NCI-H2227 treated with DMSO at 0.1 percent for 48 hours (cell line): ENCODE results near the gene ASIC1.
"Not testable (repeated sequence)": the region's sequence is repeated elsewhere in the genome, so short reads cannot be mapped to it uniquely, and the experiment has no call there.

Experiments used
- DNase-seq: peaks from one replicate; lab custom pipeline; 2025; lab: John Stamatoyannopoulos, UW

ASIC1 gene

GRCh38 chr12:50057000-50057841, at the start of gene ASIC1:
TSS of gene ASIC1 (plus strand) at chr12:50057596. CDS start at chr12:50058767, 1,171 bp downstream.
- DNase-seq: peak; percentile 63

DNA sequence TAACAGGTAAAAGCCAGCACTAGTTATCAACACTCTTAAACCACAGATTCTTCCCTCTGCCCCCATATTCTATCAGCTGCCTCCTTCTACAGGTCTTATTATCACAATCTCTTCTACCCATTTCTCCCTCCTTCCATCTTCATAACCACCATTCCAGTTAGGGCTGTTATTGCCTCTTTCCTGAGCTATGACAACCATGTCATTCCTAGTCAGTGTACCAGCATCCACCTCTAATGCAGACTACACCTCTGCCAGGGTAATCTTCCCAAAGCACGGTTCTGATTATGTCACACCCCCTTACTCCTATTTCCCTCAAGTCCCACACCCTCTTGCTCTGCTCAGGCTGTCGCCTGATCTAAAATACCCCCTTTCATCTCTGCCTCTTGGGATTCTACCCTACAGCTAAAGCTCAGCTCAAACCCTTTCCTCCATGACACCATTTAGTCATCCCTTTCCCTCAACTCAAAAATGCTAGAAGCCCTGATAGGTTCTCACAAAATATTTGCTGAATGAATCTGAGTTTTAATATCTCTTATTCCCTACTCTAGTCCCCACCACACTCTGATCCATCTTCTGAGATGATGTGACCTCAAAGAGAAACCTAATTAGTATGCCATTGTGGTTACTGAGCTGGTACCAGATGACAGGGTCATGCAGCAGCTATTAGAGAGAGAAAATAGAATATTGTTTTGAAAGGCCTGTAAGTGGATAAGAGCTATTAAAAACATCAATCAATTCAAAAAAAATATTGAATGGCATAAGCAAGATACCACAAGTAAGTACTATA, 43.8 kb upstream of the ASIC1 start:
- DNase-seq: no peak

DNA sequence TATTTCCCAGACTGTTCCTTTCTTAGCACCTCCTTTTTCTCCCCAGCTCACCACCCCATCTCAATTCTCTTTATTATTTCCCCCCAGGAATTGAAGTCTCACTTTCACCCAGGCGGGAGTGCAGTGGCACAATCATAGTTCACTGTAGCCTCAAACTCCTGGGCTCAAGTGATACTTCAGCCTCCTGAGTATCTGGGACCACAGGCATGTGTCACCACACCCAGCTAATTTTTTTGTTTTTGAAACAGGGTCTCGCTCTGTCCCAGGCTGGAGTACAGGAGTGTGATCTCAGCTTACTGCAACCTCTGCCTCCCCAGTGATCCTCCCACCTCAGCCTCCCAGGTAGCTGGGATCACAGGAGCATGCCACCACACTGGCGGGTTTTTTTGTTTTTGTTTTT, 43.1 kb upstream of the ASIC1 start:
- DNase-seq: no peak

DNA sequence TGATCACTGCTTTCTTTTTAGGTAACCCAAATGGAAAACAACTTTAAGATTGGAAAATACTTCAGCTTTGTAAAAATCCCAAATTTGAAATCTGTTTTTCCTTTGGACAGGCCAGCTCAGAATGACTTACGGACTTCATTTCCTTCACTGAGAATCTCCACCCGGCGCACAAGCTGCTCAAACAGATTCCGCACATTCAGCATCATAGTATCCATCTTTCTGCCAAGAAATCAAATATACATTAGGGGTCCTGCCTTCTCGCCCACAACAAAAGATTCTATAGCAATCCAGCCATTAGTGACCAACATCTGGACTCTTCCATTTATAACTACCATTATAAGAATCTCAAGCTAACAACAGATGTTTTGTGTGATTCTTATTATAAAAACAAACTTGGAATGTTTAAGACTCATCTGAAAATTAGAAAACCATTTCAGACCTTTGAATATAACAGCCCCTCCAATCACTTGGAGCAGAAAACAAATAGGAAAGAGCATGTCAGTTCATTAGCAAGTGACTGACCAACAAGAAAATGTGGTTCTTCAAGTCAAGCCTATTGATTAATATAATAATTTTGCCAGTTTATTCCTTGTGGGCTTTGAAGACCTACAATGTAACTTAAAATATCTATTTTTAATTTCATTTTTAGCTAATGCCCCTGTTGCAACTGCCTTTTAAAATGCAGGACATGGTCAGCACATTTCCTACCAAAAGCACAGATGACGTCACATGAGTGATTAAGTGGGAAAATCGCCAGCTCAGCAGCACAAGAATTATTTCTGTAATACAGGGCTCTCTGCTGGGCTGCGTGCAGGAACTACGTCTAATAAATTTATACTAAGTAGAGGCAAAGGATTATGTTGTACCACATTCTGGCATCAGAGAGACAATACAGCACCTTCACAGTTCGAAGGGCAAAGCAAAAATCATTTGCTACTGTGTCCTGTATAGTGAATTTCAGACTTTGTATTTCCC, 40.6 kb upstream of the ASIC1 start:
- peak; percentile 52 for DNase-seq

DNA sequence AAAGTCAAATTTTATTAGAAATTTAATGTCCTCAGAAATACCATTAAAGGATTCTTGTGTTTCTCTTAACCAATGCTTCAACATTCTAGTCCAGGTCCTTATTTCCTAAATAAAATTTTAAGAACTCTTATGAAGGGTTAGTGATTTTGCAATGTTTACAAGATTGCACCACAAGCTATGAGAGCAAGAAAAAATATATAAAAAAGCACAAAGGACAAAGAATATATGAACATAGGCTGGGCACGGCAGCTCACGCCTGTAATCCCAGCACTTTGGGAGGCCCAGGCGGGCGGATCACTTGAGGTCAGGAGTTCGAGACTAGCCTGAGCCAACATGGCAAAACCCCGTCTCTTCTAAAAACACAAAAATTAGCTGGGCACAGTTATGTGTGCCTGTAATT, 39.8 kb upstream of the ASIC1 start:
- DNase-seq: no peak

- no peak for DNase-seq
Measured at GRCh38 chr12:50018154-50018553, 39.2 kb upstream of the ASIC1 start.

DNA sequence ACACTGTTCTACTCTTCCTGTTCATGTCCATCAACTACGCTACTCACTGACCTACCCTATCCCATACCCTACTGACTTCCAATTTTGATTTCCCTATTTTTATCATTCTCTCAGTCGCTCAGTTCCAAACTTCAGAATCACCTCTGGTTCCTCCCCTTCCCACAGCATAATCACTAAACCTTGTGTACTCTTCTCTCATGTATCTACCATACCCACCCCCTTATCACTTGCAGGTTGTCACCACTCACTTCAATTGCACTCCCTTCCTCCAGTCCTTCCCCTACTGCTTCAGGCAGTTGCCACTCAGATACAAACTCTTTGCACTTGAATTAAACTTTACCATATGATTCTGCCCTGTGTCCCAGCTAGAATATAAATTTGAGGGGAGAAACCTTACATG, 38.4 kb upstream of the ASIC1 start:
- DNase-seq: no peak

DNA sequence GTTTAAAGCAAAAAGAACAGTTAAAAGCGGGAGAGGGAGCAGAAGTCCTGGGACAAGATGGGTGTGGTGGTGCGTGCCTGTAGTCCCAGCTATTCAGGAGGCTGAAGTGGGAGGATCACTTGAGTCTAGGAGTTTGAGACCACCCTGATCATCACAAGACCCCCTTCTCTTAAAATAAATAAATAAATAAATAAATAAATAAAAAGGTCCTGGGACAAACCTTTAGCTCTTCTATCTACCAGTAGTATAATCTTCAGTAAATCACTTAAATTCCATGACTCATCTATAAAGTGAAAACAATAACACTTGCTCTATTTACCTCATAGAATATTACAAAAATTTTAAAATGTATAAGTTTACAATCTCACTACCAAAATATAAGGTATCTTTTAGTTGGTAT, 37.9 kb upstream of the ASIC1 start:
- no peak for DNase-seq

GRCh38 chr12:50021031-50021430, 36.4 kb upstream of the ASIC1 start:
- no peak for DNase-seq

DNA sequence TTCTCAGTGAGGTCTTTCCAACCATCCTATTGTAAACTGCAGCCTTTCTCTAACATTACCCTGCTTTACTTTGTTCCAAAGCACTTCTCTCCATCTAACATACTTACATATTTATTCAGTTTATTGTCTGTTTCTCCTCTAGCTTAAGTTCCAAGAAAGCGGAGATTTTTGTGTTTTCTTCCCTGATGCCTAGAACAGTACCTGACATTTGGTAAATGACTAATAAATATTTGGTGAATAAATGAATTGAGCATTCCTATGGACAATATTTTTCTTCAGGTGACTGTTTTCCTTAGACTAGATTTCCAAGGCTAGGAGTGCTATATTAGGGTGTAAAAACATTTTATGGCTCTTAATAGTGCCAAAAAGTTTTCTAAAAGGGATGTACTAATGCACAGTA, 34.5 kb upstream of the ASIC1 start:
- DNase-seq: no peak

DNA sequence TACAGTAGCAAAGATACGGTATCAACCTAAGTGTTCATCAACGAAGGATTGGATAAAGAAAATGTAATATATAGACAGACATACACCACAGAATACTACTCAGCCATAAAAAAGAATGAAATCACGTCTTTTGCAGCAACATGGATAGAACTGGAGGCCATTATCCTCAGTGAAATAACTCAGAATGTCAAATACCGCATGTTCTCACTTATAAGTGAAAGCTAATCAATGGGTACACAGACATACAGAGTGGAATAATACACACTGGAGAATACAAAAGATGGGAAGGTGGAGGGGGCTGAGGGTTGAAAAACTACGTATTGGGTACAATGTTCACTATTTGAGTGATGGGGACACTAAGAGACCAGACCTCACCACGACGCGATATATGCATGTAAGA, 33.2 kb upstream of the ASIC1 start:
- DNase-seq: no peak

- no peak for DNase-seq
Measured at GRCh38 chr12:50024805-50025186, 32.6 kb upstream of the ASIC1 start.

- peak; percentile 95 for DNase-seq
Measured at GRCh38 chr12:50025187-50026059, 32.0 kb upstream of the ASIC1 start, which contains the start of gene RACGAP1. TSS of gene RACGAP1 (minus strand) at chr12:50025494. CDS start at chr12:50016715, 8,779 bp downstream.

DNA sequence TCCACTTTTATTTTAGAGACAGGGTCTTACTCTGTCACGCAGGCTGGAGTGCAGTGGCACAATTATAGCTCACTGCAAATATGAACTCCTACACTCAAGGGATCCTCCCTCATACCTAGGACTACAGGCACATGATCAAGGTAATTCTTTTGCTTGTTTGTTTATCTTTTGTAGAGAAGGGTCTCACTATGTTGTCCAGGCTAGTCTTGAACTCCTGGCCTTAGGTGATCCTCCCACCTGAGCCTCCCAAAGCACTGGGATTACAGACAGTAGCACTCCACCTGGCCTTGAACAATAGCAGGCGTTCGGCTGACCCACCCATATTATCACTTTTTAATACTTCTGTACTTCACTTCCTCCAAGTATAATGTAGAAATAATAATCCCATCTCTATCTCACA, 30.7 kb upstream of the ASIC1 start:
- DNase-seq: no peak

DNA sequence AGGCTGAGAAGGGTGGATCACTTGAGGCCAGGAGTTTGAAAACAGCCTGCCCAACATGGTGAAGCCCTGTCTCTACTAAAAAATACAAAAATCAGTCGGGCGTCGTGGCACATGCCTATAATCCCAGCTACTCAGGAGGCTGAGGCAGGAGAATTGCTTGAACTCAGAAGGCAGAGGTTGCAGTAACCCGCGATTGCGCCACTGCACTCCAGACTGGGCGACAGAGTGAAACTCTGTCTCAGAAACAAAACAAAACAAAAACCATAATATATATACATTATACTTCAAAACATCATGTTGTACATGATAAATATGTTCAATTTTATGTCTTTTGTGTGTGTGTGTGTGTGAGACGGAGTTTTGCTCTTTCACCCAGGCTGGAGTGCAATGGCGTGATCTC, 26.9 kb upstream of the ASIC1 start:
- DNase-seq: not testable (repeated sequence)

DNA sequence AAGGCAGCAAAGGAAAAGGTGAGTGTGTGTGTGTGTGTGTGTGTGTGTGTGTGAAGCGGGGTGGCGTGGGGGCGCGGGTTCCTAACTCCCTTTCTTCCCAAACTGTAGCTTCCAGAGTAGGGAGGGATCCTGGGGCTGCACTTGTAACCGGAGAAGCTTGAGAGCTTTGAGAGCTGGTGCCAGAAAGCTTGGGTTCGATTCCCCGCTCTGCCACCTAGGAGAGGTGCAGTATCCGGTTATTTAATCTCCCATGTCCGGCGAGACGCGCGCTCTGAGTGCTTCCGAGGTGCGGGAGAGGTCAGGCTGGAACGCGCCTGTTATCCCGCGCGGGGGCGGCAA, 24.9 kb upstream of the ASIC1 start:
- DNase-seq: no peak

GRCh38 chr12:50032854-50033581, 24.4 kb upstream of the ASIC1 start:
- no peak for DNase-seq

GRCh38 chr12:50038336-50038735, 19.1 kb upstream of the ASIC1 start:
- no peak for DNase-seq

DNA sequence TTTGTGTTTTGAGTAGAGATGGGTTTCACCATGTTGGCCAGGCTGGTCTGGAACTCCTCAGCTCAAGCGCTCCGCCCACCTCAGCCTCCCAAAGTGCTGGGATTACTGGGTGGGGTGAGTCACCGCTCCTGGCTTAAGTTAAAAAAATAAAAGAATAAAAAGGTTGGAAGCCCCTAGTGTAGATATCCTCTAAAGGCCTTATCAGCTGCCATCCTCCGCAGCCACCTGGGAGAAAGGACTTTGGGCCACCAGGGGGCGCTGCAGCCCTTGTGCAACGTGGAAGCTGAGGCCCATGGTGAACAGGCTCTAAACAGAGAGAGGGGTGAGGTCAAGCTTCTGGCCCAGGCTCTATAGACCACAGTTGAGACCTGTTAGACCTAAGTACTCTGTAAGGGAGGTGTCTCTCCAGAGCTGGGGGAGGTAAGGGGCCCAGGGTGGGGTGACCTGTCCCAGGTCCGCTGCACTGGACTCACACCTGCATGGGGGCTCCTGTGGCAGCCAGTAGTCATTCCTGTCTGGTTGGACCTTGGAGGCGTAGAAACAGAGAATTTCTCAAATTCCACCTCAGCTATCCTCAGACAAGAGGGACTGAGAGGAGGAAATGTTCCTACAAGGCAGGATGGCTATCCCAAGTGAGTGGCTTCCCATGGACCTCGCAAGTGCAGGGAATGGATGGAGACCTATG, 18.1 kb upstream of the ASIC1 start:
- DNase-seq: peak; percentile 27

DNA sequence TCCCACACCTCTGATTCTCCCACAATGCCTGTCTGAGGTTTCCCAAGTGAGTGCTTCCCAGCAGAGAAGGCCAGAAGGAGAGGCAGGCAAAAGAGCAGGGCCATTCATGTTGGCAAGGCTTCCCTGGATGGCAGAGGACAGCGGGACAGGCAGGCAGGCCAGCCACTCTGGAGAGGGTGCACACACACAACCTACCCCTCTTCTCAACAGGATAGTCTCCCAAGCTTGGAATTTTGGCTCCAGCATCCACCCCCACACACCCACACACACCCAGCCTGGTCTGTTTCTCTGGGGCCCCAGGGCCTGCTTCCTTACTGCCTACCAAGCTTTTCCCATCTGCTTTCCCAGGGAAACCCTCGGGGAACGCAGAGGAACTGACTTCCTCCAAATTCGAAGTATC, 16.7 kb upstream of the ASIC1 start:
- no peak for DNase-seq
